PFSK-1 (cell line): ENCODE measurements around the gene KCNJ1.
A peak's percentile ranks its signal among the peaks of the same experiment; 100 is the strongest.

ENCODE experiments used
- POLR2AphosphoS5 ChIP-seq: IDR thresholded peaks from 2 replicates; pipeline ENCODE4 v1.6.1; 2012; ENCODE audit warnings: low read depth, mild to moderate bottlenecking, control low read depth, low read length, moderate library complexity
- SIN3A ChIP-seq: IDR thresholded peaks from 2 replicates; pipeline ENCODE4 v1.6.1; 2012; ENCODE audit warnings: mild to moderate bottlenecking, low read length, moderate library complexity, borderline replicate concordance; ENCODE audit not compliant: insufficient read depth
- TF ChIP-seq, protein P1 (sequence below), 2 experiments: IDR thresholded peaks; 2 replicates each; pipeline versions ENCODE4 v1.6.1 to v1.8.0; 2011 to 2012; ENCODE audit warnings: low read depth in 2 of 2, low read length in 2 of 2, control low read depth in 1 of 2, inconsistent platforms in 1 of 2, mild to moderate bottlenecking in 1 of 2, moderate library complexity in 1 of 2; ENCODE audit not compliant: insufficient read depth in 1 of 2

DNA sequence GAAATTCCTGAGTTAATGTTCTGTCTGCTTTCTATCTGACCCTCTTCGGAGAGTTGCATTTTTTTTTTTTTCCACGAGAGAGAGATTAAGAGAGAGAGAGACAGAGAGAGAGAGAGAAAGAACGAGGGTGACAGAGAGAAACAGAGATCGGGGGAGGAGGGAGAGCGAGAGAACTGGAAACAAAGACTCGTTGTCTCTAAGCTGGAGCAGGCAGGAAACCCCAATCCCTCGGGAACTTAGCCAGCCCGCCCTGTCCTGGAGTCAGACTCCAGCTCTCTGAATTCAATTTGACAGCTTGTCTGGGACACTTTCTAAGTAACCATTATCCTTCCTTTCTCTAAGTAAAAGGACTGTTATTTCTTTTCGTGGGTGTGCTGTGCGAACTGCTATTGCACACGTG is 76.9 kb downstream of the KCNJ1 start:
- TF ChIP-seq SIN3A = no peak
- no peak for TF ChIP-seq POLR2AphosphoS5
- TF ChIP-seq, protein P1, sequence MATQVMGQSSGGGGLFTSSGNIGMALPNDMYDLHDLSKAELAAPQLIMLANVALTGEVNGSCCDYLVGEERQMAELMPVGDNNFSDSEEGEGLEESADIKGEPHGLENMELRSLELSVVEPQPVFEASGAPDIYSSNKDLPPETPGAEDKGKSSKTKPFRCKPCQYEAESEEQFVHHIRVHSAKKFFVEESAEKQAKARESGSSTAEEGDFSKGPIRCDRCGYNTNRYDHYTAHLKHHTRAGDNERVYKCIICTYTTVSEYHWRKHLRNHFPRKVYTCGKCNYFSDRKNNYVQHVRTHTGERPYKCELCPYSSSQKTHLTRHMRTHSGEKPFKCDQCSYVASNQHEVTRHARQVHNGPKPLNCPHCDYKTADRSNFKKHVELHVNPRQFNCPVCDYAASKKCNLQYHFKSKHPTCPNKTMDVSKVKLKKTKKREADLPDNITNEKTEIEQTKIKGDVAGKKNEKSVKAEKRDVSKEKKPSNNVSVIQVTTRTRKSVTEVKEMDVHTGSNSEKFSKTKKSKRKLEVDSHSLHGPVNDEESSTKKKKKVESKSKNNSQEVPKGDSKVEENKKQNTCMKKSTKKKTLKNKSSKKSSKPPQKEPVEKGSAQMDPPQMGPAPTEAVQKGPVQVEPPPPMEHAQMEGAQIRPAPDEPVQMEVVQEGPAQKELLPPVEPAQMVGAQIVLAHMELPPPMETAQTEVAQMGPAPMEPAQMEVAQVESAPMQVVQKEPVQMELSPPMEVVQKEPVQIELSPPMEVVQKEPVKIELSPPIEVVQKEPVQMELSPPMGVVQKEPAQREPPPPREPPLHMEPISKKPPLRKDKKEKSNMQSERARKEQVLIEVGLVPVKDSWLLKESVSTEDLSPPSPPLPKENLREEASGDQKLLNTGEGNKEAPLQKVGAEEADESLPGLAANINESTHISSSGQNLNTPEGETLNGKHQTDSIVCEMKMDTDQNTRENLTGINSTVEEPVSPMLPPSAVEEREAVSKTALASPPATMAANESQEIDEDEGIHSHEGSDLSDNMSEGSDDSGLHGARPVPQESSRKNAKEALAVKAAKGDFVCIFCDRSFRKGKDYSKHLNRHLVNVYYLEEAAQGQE (IDR thresholded peaks at IDR 0.05; ENCODE audit: insufficient read depth in 1 of 2, low read depth in 2 of 2, low read length in 2 of 2) = peak in 1 of 2 experiments; percentile 32; a peak in 1 of 4 replicates
